Measurements from ENCODE around the gene EPN2. TPM values are rescaled to one million over a fixed set of nuclear protein-coding genes. Genes with fewer than 3 reads are reported as not detected.

The EPN2 gene
- total RNA-seq, 4 donors from 2014 or later = 26.5 to 49.2 (median 38.9) TPM

DNA sequence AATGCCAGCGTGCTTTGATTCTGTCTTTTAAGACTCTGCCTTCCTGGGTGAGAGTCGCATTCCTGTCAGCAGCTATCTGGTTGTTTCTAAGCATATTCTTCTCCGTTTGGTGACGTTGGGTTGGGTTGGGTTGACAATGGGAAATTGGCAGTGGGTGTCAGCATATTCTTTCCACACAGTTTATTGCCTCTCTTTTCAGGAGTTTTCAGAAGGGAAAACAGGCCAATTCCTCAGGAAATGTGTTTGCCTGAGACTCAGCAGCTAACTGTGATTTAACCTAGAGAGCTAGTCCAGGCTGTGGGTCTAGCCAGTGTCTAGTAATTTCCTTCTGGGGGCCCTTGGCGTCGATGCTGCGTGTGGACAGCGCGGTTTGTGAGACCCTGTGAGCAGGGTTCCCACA, 21.2 kb downstream of the EPN2 start:
- TF ChIP-seq POLR2AphosphoS5 (IDR thresholded peaks at IDR 0.05) (no peak), EP300 (IDR thresholded peaks at IDR 0.05) (no peak), POLR2A (IDR thresholded peaks at IDR 0.05; ENCODE audit: low read depth) (no peak)
- TF ChIP-seq, protein P1, sequence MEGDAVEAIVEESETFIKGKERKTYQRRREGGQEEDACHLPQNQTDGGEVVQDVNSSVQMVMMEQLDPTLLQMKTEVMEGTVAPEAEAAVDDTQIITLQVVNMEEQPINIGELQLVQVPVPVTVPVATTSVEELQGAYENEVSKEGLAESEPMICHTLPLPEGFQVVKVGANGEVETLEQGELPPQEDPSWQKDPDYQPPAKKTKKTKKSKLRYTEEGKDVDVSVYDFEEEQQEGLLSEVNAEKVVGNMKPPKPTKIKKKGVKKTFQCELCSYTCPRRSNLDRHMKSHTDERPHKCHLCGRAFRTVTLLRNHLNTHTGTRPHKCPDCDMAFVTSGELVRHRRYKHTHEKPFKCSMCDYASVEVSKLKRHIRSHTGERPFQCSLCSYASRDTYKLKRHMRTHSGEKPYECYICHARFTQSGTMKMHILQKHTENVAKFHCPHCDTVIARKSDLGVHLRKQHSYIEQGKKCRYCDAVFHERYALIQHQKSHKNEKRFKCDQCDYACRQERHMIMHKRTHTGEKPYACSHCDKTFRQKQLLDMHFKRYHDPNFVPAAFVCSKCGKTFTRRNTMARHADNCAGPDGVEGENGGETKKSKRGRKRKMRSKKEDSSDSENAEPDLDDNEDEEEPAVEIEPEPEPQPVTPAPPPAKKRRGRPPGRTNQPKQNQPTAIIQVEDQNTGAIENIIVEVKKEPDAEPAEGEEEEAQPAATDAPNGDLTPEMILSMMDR (IDR thresholded peaks at IDR 0.05) = no peak
- Histone ChIP-seq H3K27ac (replicated peaks in 1 of 4) (no peak overlapping the region), H3K4me3 (no peak overlapping the region), H3K4me1 (peaks cover 56 to 82% (median 68%) of the 10 kb centered on the region in 4 donors), H3K36me3 (no peaks in the 10 kb centered on the region), H3K27me3 (no peaks in the 10 kb centered on the region), H3K9me3 (no peaks in the 10 kb centered on the region)
- intact Hi-C loops (cut with DNase I) = no loop called here
- WGBS = 67% methylated on average over 9 of the region's 9 CpGs
- DNase-seq (ENCODE audit: extremely low spot score) = no peak

DNA sequence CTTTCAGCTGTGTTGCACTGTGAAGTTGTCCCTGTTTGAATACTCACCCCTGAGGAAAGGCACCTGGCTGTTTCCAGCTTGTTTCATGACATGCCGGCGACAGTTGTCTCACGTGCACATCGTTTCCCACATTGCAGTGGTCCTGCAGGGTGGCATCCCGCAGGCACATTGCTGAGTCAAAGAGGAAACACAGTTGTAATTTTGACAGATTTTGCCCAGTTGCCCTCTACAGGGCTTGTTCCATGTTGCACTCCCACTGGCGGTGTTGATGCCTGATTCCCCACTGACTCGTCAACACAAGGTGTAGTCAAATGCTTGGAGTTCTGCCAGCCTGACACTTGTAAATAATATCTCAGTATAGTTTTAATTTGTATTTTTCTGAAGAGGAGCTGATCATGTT, 23.8 kb downstream of the EPN2 start:
- peaks cover 73 to 94% (median 79%) of the 10 kb centered on the region in 4 donors for H3K4me1 ChIP-seq
- intact Hi-C loops (cut with DNase I) = no loop called here

DNA sequence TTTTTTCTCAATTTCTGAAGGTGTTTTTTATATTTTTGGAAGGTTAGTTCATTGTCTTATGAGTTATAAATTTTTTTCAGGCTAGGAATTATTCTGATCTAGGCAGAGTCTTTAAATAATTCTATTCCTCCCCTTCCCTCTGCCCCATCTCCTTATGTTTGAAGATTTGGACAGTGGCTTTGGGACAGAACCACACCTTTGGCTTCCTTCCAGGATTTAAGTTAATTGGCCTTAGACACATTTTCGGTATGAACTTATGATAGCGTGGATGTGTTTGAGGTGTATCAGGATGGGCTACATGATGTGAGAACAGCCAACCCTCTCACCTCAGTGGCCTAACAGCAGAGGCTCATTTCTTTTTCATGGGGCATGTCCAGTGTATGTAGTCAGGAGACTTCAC, 24.3 kb downstream of the EPN2 start:
- H3K4me1 ChIP-seq = peaks cover 69 to 90% (median 77%) of the 10 kb centered on the region in 4 donors
- no peak overlapping the region for H3K4me3 ChIP-seq
- H3K27ac ChIP-seq (replicated peaks in 1 of 4) = peak overlapping the region in 2 of 4 donors; percentile 2 to 79
- TF ChIP-seq EP300 (IDR thresholded peaks at IDR 0.05) (no peak), POLR2A (IDR thresholded peaks at IDR 0.05; ENCODE audit: low read depth) (no peak), POLR2AphosphoS5 (IDR thresholded peaks at IDR 0.05) (no peak)
- TF ChIP-seq, protein P1 (IDR thresholded peaks at IDR 0.05) = no peak
- no peaks in the 10 kb centered on the region for H3K9me3 ChIP-seq
- DNase-seq (ENCODE audit: extremely low spot score) = no peak
- intact Hi-C loops (cut with DNase I) = no loop called here
- 72% methylated on average over 2 of the region's 2 CpGs for WGBS
- H3K27me3 ChIP-seq = no peaks in the 10 kb centered on the region
- H3K36me3 ChIP-seq = no peaks in the 10 kb centered on the region

More for the DNA sequence above, 23.8 kb downstream of the EPN2 start:
- Histone ChIP-seq H3K27ac (replicated peaks in 1 of 4) (no peak overlapping the region), H3K27me3 (no peaks in the 10 kb centered on the region), H3K4me3 (no peak overlapping the region), H3K36me3 (no peaks in the 10 kb centered on the region), H3K9me3 (no peaks in the 10 kb centered on the region)
- TF ChIP-seq POLR2A (IDR thresholded peaks at IDR 0.05; ENCODE audit: low read depth) (no peak), EP300 (IDR thresholded peaks at IDR 0.05) (no peak), POLR2AphosphoS5 (IDR thresholded peaks at IDR 0.05) (no peak)
- TF ChIP-seq, protein P1 (IDR thresholded peaks at IDR 0.05) = no peak
- 57% methylated on average over 7 of the region's 7 CpGs for WGBS
- no peak for DNase-seq (ENCODE audit: extremely low spot score)

DNA sequence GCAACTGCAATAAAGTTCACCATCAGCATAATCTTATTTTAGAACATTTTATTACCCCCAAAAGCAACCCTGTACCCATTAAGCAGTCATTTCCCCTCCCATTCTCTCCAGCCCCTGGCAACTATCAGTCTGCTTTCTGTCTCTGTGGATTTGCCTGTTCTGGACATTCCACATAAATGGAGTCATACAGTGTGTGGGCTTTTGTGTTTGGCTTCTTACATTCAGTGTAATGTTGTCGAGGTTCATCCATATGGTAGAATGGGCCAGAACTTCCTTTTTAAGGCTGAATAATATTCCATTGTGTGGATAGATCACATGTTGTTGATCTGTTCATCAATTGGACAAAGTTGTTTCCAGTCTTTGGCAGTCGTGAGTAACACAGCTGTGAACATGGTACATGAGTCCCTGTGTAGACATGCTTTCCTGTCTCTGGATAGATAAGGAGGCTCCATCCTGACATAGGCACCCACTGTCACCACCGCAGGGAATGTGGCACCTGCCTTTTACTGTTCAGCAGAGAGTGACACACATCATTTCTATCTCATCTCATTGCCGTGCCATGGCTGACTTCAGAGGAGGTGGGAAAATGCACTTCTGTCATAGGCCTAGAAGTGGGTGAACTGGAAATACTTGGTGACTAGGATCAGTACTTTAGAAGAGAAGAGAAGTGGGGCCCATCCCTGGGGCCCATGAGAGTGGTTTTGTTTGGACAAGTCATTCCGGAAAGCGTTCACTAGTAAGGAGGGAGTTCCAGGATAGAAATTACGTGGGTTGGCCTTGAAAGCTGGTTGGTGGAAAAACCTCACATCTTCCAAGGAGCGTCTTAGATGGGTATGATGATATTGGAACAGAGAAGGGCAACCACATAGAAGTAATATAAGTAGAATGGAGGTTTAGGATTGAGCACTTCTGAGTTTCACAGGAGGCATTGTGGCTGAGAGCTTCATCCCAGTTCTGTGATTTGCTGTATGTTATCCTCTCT, 25.8 kb downstream of the EPN2 start:
- WGBS = 55% methylated on average over 8 of the region's 8 CpGs
- Histone ChIP-seq H3K36me3 (no peaks in the 10 kb centered on the region), H3K4me1 (peaks cover 72 to 82% (median 80%) of the 10 kb centered on the region in 4 donors), H3K27ac (replicated peaks in 1 of 4) (peak overlapping the region; percentile 45 to 79 (median 66)), H3K4me3 (no peak overlapping the region), H3K27me3 (no peaks in the 10 kb centered on the region), H3K9me3 (no peaks in the 10 kb centered on the region)
- DNase-seq (ENCODE audit: extremely low spot score) = no peak
- TF ChIP-seq, protein P1 (IDR thresholded peaks at IDR 0.05) = no peak
- TF ChIP-seq EP300 (IDR thresholded peaks at IDR 0.05) = no peak
- no peak for TF ChIP-seq POLR2A (IDR thresholded peaks at IDR 0.05; ENCODE audit: low read depth)
- TF ChIP-seq POLR2AphosphoS5 (IDR thresholded peaks at IDR 0.05) = no peak
- intact Hi-C loops (cut with DNase I) = no loop called here

Measured in esophagus muscularis mucosa (tissue), 4 donors.